HG03457 (cell line): Measurements from ENCODE around the gene EFNB2.

ENCODE experiments used
- ATAC-seq: cut with Tn5 transposase; IDR thresholded peaks from one replicate; pipeline ENCODE4 v1.9.1; 2021; ENCODE audit warnings: moderate number of reproducible peaks; ENCODE audit not compliant: unreplicated experiment

The EFNB2 gene

DNA sequence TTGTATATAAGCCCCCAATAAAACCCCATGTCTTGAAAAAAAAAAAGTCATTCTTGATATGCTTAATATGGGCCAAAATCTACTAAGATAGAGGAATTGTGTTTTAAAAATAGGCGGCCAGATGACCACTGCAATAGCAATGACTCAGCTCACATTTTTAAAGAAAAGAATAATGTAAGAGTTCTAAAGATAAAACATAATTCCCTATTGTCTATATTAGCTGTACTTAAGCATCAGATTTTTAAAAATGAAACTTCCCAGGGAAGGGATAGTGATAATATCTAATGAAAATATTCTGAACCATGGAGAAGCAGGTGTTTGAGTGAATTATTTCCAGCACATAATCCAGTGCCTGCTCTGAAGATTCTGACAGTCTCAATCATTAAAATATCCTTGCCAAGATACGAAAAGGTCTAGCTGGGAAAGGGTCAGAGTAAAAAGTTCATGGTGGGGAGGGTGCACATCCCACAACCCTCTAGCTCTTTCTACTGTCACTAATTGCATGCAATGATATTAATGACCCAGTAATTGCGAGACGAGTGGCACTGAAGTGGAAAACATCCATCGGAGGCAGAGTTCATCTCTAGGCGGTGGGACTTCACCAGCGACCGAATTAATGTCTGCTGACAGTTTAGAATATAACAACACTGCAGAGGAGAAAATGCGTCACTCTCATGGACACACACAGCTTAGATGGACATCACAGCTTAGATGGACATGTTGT, 31.6 kb downstream of the EFNB2 start:
- no peak for ATAC-seq

DNA sequence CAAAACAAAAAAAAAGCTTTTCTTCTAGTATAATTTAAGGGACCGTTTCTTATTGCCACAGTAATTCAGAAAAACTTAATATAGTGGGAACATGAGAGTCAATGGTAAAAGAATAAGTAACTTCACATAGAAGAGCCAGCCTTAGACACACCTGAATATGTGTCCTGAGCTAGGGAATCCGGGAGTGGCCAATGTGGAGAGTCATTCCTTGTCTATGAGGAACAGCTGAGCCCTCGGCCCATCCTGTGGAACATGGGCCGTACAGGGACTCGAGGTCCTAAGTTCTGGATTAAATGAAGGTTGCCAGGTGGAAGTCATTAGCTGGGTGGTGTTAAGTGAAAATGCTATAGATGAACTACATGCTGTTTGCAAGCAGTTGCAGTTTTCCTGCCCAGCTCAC, 32.2 kb downstream of the EFNB2 start:
- no peak for ATAC-seq

DNA sequence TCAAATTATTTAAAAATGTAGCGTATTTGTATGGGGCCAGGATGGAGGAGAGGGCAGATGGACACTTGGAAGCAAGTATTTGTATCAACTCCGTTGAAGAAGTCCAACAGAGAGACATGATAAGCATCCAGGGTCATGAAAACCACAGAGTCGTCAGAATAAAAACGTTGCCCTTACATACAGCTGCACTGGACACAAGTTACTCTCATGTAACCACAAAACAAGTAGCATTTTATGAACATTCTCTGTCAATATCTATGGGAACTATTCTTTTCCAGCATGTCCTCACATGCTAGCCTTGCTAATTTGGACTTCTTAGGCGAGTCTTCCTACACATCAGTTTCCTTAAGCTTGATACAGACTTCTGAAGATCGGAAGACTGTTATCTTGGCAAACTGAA, 35.0 kb downstream of the EFNB2 start:
- ATAC-seq, result no peak

DNA sequence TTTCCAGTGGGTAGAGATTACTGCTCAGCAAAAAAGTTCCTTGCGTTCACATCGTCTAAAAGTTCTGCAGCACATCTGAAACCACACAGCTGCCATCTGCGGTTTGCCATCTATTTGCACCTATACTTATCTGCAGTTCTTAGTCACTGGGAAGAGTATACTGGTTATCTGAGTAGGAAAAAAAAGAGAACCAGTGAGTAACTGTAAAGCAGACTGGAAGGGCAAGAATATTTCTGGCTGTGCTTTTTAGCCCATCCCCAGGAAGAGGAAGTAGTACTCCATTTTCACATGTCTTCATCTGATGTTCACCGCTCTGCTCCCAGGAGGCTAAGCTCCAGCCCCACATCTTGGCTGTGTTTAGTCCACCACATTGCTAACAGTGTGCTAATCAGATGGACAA, 35.6 kb downstream of the EFNB2 start:
- no peak for ATAC-seq

DNA sequence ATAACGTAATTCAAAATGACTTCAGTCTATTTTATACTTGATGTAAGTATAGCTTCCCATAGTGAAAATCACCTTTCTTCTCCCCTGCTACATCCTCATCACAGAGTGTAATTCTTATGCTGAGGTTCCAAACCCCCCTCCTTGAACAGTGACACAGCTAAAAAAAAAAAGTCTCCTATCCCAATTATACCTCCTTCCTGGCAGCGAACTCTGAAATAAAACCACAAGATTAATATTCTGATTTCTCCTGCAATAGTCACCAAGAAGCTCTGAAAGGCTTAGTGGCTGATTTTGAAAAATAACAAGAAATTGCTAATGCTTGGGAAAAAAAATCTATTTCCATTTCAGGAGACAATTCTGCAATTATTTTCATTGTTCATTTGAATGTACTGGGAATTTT, 36.3 kb downstream of the EFNB2 start:
- ATAC-seq, result no peak

DNA sequence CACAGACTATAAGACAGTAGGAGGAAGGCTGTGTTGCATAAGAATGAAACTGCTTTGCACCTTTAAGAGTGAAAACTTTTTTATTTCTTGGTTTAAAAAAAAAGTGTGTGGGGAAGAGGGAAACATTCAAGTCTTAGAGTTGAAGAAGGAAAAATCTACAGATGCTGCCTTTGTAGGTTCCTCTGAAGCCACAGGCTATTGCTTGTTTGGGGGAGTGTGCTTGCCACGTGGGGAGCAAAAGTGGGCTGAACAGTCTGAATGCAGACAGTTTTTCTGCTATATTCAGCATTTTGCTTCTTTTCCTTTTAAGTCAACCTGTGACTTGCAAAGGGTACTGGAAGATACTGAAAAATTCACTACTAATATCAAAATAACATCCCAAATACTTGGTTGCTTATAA, 36.9 kb downstream of the EFNB2 start:
- no peak for ATAC-seq

DNA sequence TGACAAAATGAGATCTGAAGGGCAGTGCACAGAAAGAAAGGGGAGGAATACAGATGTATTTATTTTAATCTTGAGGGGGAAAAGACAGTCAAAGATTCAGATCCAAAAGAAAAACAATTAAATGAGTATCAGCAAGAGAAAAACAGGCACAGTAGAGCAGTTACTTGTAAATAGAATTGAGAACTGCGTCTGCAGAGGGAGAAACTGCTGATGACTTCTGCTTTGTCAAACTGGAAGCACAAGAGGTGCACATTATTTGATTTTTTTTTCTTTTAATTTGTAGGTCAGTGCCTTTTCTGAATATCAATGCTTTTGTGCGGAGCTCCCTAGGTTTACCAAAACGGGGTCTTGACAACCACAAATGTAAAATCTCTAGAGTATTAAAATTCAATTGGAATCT, 37.3 kb downstream of the EFNB2 start:
- ATAC-seq, result no peak

DNA sequence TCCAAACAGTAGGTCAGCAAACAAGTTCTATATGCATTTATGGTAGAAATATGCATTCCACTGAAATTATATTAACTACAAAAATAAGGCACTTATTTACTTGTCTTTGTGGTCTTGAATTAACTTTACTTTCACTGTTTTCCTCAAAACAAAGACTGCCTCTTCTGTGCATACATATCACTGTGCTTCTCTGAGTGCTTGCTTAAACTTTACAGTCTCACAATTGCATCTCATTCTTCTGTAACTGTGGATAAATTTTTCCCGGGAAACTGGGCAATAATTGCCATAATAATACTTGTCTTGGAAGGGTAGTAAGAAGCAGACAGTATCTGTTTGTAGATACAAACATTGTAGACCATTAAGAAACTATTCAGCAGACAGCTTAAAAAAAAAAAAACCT, 38.4 kb downstream of the EFNB2 start:
- ATAC-seq, result no peak

DNA sequence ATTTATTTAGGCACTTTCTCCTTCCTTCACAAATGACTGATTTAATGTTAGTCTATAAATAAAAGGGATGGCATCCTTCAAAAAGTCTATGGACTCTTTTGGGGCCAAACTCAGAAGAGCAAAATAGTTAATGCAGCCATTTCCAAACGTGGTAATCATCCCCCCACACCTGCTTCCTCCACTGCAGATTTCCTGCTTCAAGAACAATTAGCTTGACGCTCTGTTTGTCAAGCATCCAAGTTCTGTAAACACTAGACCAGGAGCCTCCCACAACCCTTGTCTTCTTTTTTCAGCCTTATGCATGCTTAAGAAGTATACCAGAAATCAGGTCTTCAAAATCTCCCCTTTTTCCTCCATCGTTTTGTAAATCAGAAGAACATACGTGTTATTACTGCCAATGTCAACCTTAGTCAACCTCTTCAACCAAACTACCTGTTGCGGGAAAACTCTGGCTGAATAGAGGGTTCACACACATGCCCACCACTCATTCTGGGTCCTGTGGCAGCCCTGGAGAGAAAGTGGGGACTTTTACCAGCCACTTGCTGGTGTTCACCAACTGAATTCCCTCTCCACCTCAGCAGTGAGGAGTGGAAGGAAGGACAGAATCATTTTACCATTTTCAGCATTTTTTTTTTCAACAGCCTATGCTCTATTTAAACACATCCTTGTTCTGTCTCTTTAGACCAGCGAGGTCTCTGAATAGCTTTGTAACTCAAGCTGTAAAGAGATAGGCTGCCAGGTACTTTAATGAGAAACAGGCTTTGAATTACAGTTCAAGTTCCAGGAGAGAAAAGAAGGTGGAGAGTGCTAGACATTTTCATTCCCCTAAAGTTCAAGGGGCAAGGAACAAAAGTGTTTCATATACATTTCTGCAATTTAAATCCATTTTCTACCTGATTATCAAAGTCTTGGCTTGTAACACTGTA, 39.1 kb downstream of the EFNB2 start:
- no peak for ATAC-seq

DNA sequence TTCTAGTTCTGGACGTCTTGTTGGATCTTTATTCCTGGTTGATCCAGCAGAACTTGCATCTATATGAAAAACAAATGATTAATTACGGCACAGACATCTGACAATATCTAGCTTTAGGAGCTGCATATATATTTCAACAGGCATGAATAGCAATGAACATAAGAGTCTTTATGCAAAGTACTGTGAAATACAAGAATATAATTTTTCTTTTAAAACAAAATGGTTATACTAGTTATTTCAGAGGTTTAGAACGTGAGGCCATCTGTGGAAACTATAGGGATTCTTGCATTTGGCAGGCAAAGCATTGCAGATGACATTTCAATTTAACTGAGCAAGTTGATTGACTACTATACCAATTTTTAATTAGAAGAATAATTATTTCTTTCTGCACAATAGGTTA, 40.5 kb downstream of the EFNB2 start:
- no peak for ATAC-seq

DNA sequence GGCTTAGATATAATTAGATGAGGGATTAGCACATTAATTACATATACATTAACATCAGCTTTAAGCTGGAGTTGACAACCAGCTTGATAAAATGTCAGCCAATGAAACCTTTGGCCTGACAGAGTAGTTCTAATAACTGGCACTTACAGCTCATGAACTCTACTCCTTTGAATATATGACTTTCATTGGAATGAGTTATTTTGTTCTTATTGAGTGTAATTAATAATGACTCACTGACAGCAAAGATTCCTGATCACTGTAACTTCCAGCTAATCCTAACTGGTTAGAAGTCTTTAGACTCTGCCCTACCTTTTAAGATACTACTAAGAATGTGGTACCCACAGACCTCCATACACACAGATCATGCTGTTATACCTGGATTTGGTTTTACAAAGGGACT, 41.0 kb downstream of the EFNB2 start:
- ATAC-seq, result no peak

DNA sequence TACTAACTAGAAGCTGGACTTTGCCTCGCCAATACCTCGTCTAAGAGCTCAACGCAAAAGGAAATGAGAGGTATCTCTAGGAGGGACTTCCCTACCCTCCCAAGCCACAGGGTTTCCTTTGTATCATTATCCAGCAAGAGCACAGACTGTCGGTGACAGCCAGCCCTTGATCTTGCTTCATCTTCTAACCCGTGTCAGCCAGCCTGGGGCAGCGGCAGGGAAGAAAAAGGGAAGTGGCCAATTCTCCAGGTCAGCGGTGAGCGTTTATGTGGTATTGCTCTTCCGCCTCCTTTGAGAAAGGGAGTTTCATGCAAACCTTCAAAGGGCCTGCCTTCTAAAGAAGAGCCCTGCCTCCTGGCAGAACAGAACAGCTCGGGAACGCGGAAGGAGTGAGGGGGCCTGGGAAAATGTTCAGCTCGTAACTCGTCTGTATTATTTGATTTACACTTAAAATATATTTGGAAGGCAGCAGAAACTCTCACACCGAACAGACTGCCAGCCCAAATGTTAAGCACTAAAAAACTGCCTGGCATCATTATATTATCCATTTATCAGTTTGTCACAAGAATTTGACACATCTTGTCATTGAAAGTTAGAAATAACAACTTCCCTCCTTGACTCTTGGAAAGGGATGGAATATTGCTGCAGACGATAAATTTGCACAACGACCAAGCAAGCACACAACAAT, 41.8 kb downstream of the EFNB2 start:
- peak; percentile 85 for ATAC-seq

DNA sequence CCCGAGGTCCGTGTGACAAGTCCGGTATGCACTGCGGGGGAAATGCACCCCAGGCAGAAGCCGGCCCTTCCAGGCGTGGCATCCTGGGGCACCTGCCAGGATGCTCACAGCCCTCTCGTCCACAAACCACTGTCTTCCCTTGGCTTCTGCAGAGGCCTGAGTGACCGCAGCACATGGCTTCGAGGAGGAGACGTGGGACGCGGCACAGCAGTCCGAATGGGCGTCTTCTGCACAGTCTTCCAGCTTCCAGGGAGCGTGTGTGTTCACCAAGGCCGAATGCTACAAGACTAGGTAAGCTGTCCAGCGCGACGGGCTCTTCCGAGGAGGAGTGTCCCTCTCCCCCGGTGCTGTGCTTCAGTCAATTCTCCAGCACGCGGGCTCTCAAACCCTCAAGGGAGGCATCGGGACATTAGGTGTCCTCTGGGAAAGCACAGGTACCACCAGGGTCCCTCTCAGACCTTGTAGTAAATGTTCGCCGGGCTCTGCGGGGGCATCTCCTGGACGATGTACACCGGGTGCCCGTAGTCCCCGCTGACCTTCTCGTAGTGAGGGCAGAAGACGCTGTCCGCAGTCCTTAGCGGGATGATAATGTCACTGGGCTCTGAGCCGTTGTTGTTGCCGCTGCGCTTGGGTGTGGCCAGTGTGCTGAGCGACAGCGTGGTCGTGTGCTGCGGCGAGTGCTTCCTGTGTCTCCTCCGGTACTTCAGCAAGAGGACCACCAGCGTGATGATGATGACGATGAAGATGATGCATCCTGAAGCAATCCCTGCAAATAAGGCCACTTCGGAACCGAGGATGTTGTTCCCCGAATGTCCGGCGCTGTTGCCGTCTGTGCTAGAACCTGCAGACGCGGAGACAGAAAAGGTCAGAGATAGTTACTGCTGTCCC, 42.6 kb downstream of the EFNB2 start:
- ATAC-seq, result no peak

DNA sequence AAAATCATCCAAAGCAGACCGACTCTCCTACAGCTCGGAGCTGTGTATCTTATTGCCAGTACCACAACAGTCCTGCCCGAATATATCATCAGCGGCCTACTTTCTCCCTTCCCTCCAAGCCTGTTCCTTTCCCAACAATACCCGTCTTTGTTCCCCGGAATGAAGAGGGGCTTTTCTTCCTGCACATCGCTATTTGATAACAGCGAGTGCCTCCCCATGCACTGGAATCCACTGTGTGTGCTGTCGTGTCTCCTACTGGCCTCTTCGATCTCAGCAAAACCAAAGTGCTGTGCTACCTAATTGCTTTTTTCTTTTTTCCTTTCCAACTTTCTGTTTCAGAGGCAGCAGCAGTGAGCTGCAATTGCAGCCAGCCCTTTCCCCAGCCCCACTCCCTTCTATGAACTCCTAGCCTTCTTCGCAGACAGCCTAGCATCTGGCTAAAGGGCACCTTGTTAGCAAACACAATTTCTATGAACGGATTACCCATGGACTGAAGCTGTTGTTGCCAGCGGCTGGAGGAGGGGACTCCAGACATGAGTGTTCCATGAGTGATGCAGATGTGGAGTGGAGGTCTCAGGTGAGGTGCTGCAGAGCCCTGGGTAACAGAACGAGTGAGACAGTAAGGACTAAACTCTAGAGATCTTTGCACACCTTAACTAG, 43.4 kb downstream of the EFNB2 start:
- ATAC-seq, result no peak

DNA sequence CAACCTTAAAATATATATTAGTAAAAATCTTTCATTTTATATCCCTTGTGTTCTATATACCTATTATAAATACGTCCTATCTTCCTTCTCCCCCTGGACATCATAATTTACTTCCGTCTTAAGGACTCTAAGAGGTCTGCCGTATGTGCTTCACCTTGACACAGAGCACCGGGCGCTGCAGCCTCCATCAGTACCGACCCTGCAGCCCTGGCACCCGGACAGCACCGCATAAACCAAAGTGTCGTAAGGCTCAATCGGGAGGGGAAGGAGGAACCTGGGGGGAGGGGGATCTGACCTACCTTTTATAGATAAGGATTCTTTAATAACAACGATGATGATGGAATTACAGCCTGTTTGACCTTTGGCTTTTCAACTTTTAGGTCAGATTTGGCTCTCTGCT, 44.0 kb downstream of the EFNB2 start:
- ATAC-seq, result no peak

DNA sequence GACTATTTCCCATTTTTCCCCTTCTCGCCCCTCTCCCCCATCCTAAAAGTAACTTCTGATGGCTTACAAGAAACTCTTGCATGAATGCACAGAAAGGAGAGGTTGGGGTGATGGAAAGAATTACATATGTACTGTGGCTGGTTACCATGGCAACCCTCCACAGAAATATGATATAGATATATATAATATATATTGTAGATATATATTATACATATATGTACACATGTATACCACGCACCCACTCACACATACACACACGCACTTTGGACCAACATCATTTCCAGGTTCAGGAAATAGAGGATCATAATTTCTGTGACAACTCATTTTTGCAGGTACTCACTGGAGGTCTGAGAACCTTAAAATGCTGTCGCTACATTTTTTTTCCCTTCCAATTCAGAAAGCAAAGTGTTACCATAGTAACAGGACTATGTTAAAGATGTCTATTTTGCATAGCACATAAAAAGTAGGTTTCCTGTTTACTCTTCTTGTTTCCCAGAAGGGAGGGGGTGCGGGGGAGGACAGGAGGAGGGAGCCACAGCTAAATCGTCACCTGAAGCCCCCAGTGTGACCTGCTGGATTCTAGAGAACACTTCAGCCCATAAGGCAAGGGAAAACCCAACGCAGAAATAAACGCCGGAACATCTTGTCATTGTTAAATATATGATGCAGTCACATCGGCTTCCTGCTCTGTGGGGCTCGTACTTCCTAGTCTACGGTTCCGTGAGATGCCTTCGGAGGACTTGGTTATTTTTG, 44.7 kb downstream of the EFNB2 start:
- no peak for ATAC-seq

DNA sequence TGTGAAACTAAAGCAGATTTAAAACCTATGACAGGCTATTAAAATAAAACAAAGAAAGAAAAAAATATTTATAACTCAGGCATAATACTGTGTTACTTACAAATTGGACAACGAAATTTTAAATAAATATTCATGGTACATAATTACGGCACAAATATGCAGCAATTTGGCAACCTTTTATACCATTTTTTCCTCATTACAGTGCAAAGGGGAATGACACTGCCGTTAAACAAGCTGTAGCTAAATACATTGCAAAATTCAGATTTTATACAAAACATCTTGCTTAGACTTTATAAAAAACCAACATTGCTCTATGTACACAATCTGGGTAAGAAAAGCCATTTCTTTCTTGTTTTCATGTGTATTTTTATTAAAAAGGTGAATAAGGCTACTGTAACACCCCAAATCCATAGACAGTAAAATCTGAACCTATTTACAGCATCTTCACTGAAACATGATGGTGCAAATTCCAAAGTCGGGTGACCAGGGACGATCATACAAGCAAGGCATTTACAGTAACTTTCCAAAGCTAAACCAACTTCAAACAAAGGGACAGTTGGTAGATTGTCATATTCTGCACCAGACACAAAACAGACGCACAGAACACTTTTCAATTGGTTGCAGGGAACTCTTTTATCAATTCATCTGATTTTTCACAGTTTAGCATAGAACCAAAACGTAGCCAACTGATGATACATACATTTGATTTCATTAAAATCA, 45.5 kb downstream of the EFNB2 start:
- no peak for ATAC-seq

DNA sequence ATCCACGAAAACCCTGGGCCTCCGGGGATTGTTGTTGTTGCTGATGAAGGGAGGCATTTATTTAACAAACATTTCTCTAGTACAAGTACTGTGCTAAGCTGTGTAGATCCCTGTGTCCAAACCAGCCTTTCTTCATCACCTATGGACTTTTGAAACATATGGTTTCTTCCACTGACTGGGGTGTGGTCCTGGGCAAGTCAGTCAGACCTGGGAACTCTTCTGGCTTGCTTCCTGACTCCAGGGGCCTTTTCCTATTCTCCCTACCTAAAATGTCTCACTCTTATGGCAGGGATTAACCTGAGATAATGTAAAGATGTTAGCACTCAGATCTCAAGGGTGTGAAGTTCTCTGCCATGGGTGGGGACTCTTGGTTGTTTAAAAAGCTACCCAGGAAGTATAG, 46.8 kb downstream of the EFNB2 start:
- ATAC-seq, result no peak

DNA sequence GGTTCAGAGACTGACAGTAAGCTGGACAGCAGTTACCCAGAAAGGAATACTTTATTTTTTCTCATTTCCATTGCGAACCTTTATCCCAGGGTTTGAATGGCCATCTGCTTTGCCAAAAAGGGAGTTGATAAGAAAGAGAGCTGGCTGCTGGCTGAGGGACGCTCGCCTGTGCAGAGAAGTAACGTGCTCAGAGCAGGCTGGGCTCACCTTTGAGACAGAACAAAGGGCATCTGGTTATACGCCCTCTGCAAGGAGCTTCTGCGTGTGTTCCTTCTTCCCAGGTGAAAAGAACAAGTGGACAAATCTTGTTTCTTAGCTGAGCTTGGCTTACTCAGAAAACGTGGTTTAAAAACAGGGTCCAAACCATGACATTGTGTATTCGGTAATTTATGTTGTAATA, 47.4 kb downstream of the EFNB2 start:
- ATAC-seq, result no peak
